Astrocyte of the cerebellum (primary cell): ENCODE data around the gene CT47A1.
"Not testable (repeated sequence)": the region's sequence is repeated elsewhere in the genome, so short reads cannot be mapped to it uniquely, and the experiment has no call there.

ENCODE experiments used
- DNase-seq: peaks from one replicate; pipeline ENCODE4 v3.0.0-alpha.2; 2011; ENCODE audit warnings: low read depth
- H3K4me3 ChIP-seq: 2 replicates; pipeline ENCODE4 v1.5.1; 2011; ENCODE audit warnings: mild to moderate bottlenecking, low read depth, low read length, moderate library complexity
- CTCF ChIP-seq: IDR thresholded peaks from 2 replicates; pipeline ENCODE4 v1.5.1; 2012; ENCODE audit warnings: low read length, low read depth, moderate library complexity, mild to moderate bottlenecking; ENCODE audit errors: missing control alignments
- in situ Hi-C: cut with HindIII; loops from 2 replicates; pipeline ENCODE4 v1.10.0; 2017; ENCODE audit warnings: low sequenced_read_pairs

Gene CT47A1

DNA sequence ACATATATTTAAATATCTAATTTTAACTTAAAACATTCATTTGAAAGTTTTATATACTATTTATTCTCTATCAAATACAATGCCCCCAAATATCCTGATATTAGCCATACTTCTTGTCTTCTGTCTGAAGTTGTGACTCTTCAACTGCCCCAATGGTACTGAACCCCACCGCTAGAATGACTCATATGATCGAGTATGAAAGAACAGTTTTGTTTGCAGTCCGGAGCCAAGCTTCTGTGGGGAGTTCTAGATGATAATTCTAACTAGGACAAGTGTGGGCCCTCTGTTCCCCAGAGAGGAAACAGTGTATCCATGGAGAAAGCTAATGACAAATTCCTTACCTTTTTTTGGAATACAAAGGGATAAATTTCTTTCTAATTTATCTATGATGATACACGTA lies 24.7 kb upstream of the CT47A1 start:
- in situ Hi-C loops: no loop called here
- no peak for TF ChIP-seq CTCF
- no peak overlapping the region for H3K4me3 ChIP-seq
- no peak for DNase-seq

GRCh38 chrX:121009764-121010163 lies 24.2 kb upstream of the CT47A1 start:
- no peak for DNase-seq
- no peak overlapping the region for H3K4me3 ChIP-seq
- in situ Hi-C loops: no loop called here
- no peak for TF ChIP-seq CTCF

DNA sequence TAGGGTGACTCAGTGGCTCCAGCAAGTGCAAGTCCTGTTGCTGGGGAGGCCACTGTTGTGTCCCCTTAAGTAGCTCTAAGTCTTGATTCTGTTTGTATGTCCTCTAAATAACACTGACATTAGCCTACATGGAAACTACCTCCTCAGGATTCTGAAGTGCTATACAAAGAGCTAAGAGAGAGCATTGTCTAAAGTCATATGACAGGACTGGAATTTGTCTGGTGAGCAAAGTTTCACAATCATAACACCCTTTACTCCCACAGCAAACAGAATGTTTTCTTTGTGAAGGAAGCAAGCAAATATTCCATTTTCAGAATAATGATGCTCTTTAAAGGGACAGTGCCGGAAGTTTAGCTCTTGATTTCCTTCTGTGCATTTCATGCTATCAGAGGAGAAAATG lies 23.4 kb upstream of the CT47A1 start:
- no peak overlapping the region for H3K4me3 ChIP-seq
- in situ Hi-C loops: no loop called here
- no peak for TF ChIP-seq CTCF
- no peak for DNase-seq

DNA sequence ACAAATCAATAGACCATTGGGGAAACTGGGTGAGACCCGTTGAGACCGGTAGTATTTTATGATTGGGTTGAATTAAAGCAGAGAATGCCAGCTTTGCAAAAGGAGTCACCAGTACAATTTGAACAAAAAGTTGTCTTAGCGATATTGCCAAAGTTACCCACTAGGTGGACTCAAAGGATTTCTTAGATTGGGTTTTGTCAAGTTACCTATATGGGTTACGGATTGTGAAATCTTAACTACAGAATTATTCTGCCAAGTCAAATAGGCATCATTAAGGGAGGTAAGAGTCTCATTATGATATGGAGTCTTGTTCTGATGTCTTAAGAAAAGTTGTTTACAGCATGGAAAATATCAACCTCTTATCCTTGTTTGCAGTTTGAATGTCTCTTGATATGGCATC lies 15.0 kb upstream of the CT47A1 start:
- in situ Hi-C loops: no loop called here
- no peak for DNase-seq

GRCh38 chrX:120999413-120999812 lies 13.9 kb upstream of the CT47A1 start:
- no peak overlapping the region for H3K4me3 ChIP-seq
- no peak for TF ChIP-seq CTCF
- in situ Hi-C loops: no loop called here
- no peak for DNase-seq

More for the DNA sequence above, 15.0 kb upstream of the CT47A1 start:
- no peak overlapping the region for H3K4me3 ChIP-seq
- peak; percentile 4 for TF ChIP-seq CTCF

GRCh38 chrX:120956500-120956899 lies 29.1 kb downstream of the CT47A1 start, which contains the start of gene CT47A7:
CT47A7 (minus strand) TSS chrX:120956600; CDS start chrX:120956345, 255 bp downstream.
- H3K4me3 ChIP-seq, DNase-seq, in situ Hi-C loops: not testable (repeated sequence)
